Panc1 (cell line): ENCODE results near the gene SLC26A11.

Experiments used
- POLR2AphosphoS5 ChIP-seq: IDR thresholded peaks from 2 replicates; pipeline ENCODE4 v1.6.1; 2012; ENCODE audit warnings: mild to moderate bottlenecking, low read depth, low read length, moderate library complexity
- SIN3A ChIP-seq: IDR thresholded peaks from 2 replicates; pipeline ENCODE4 v1.6.1; 2012; ENCODE audit warnings: low read depth, mild to moderate bottlenecking, low read length, moderate library complexity, borderline replicate concordance; ENCODE audit not compliant: insufficient read depth
- TF ChIP-seq, protein P1 (sequence below): fragments of 450-650 bp; IDR thresholded peaks from 2 replicates; pipeline ENCODE4 v1.5.1; 2017; ENCODE audit warnings: mild to moderate bottlenecking

DNA sequence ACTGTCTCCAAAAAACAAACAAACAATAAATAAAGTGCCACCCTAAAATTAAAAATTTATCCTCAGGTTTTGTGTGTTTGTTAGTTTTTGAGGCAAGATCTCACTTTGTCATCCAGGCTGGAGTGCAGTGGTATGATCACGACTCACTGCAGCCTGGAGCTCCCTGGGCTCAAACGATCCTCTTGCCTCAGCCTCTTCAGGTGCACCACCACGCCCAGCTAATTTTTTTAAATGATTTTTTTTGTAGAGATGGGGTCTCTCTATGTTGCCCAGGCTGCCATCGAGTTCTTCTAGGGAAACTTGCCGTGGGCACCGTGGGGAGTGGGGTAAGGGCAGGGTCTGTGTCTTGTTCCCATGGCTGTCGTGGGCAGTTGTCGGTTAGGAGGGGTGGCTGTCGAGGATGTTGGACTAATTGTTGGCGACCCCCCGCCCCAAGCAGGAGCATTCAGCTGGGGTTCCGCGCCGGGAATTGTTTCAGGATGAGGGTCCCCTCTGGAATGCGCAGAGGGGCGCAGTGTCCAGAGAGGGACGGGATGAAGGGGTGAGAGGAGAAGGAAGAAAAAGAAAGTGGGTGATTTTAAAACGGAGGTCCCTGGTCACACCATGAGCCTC is 39.3 kb downstream of the SLC26A11 start:
- TF ChIP-seq, protein P1, sequence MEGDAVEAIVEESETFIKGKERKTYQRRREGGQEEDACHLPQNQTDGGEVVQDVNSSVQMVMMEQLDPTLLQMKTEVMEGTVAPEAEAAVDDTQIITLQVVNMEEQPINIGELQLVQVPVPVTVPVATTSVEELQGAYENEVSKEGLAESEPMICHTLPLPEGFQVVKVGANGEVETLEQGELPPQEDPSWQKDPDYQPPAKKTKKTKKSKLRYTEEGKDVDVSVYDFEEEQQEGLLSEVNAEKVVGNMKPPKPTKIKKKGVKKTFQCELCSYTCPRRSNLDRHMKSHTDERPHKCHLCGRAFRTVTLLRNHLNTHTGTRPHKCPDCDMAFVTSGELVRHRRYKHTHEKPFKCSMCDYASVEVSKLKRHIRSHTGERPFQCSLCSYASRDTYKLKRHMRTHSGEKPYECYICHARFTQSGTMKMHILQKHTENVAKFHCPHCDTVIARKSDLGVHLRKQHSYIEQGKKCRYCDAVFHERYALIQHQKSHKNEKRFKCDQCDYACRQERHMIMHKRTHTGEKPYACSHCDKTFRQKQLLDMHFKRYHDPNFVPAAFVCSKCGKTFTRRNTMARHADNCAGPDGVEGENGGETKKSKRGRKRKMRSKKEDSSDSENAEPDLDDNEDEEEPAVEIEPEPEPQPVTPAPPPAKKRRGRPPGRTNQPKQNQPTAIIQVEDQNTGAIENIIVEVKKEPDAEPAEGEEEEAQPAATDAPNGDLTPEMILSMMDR = no peak
- TF ChIP-seq POLR2AphosphoS5 (no peak), SIN3A (no peak)
